ENCODE data around the gene DCST1. TPM values are rescaled to one million over a fixed set of nuclear protein-coding genes. Genes with fewer than 3 reads are reported as not detected.

Gene DCST1
- total RNA-seq, 4 donors from 2014 or later: 0.42 TPM; not detected in 3

GRCh38 chr1:155077346-155077745 is 43.7 kb downstream of the DCST1 start:
- intact Hi-C loops (cut with DNase I): no loop called here
- no peak for DNase-seq (ENCODE audit: extremely low spot score)
- WGBS: 95% methylated on average over 3 of the region's 3 CpGs

GRCh38 chr1:155077758-155078445 is 44.3 kb downstream of the DCST1 start:
- no peaks in the 10 kb centered on the region for H3K9me3 ChIP-seq
- H3K27ac ChIP-seq (replicated peaks in 1 of 4): no peak overlapping the region
- 77% methylated on average over 3 of the region's 4 CpGs for WGBS
- H3K4me1 ChIP-seq: peaks cover 43 to 48% (median 48%) of the 10 kb centered on the region in 4 donors
- peak overlapping the region in 1 of 4 donors; percentile 55 for H3K4me3 ChIP-seq
- TF ChIP-seq CTCF (IDR thresholded peaks at IDR 0.05) (no peak), POLR2AphosphoS5 (IDR thresholded peaks at IDR 0.05) (no peak), EP300 (IDR thresholded peaks at IDR 0.05) (no peak), POLR2A (IDR thresholded peaks at IDR 0.05; ENCODE audit: low read depth) (no peak)
- no peak for DNase-seq (ENCODE audit: extremely low spot score)
- H3K36me3 ChIP-seq: no peaks in the 10 kb centered on the region
- peaks cover 16 to 41% (median 38%) of the 10 kb centered on the region in 4 donors for H3K27me3 ChIP-seq
- intact Hi-C loops (cut with DNase I): no loop called here

More at GRCh38 chr1:155077346-155077745, 43.7 kb downstream of the DCST1 start:
- peaks cover 37 to 43% (median 42%) of the 10 kb centered on the region in 4 donors for H3K4me1 ChIP-seq
- no peak for TF ChIP-seq POLR2AphosphoS5 (IDR thresholded peaks at IDR 0.05)
- no peak for TF ChIP-seq CTCF (IDR thresholded peaks at IDR 0.05)
- no peak for TF ChIP-seq POLR2A (IDR thresholded peaks at IDR 0.05; ENCODE audit: low read depth)
- TF ChIP-seq EP300 (IDR thresholded peaks at IDR 0.05): no peak
- H3K9me3 ChIP-seq: no peaks in the 10 kb centered on the region
- H3K27me3 ChIP-seq: peaks cover 16 to 36% (median 33%) of the 10 kb centered on the region in 4 donors
- H3K27ac ChIP-seq (replicated peaks in 1 of 4): no peak overlapping the region
- H3K4me3 ChIP-seq: no peak overlapping the region
- no peaks in the 10 kb centered on the region for H3K36me3 ChIP-seq

- Histone ChIP-seq H3K27ac (replicated peaks in 1 of 4) (no peak within 1 kb of the TSS), H3K4me3 (peak within 1 kb of the TSS; percentile 52 to 60 (median 55)), H3K9me3 (no peaks in the 10 kb centered on the region), H3K36me3 (no peaks in the 10 kb centered on the region), H3K27me3 (peaks cover 16 to 49% (median 46%) of the 10 kb centered on the region in 4 donors), H3K4me1 (peaks cover 45 to 55% (median 49%) of the 10 kb centered on the region in 4 donors)
- TF ChIP-seq EP300 (IDR thresholded peaks at IDR 0.05) (no peak), POLR2AphosphoS5 (IDR thresholded peaks at IDR 0.05) (no peak), CTCF (IDR thresholded peaks at IDR 0.05) (no peak), POLR2A (IDR thresholded peaks at IDR 0.05; ENCODE audit: low read depth) (no peak)
- intact Hi-C loops (cut with DNase I): no loop called here
- DNase-seq (ENCODE audit: extremely low spot score): no peak
- WGBS: 2% methylated on average over 7 of the region's 59 CpGs
These were observed 45.0 kb downstream of the DCST1 start, which contains the start of gene EFNA3 for GRCh38 chr1:155078469-155079209. Gene EFNA3 (plus strand): TSS chr1:155078837. CDS start chr1:155078942, 105 bp downstream.

DNA sequence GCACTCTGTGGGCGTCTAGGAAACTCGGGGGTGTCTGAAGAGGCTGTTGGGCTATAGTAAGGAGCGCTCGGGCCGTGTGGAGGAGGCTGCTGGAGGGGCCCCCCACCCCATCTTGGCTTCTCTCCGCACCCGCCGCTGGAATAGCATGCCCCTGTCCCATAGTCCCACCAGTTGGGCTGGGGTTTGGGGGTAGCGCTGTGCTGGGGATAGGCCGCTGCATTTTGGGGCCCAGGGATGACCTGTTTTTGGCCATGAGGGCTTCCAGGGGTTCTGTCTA is 45.5 kb downstream of the DCST1 start:
- no peaks in the 10 kb centered on the region for H3K36me3 ChIP-seq
- H3K9me3 ChIP-seq: no peaks in the 10 kb centered on the region
- TF ChIP-seq POLR2A (IDR thresholded peaks at IDR 0.05; ENCODE audit: low read depth): no peak
- TF ChIP-seq EP300 (IDR thresholded peaks at IDR 0.05): no peak
- TF ChIP-seq POLR2AphosphoS5 (IDR thresholded peaks at IDR 0.05): no peak
- TF ChIP-seq CTCF (IDR thresholded peaks at IDR 0.05): no peak
- H3K4me1 ChIP-seq: peaks cover 45 to 60% (median 51%) of the 10 kb centered on the region in 4 donors
- H3K27me3 ChIP-seq: peaks cover 16 to 54% (median 50%) of the 10 kb centered on the region in 4 donors
- DNase-seq (ENCODE audit: extremely low spot score): no peak
- intact Hi-C loops (cut with DNase I): no loop called here
- WGBS: 4% methylated on average over 9 of the region's 10 CpGs
- no peak overlapping the region for H3K27ac ChIP-seq (replicated peaks in 1 of 4)
- H3K4me3 ChIP-seq: peak overlapping the region; percentile 52 to 60 (median 55)

All from esophagus muscularis mucosa (tissue), 4 donors.